GM12865 (cell line): ENCODE results near the gene PANK1.

ENCODE experiments used
- DNase-seq: peaks from one replicate; pipeline ENCODE4 v3.0.0; 2010; ENCODE audit warnings: low read depth
- H3K4me3 ChIP-seq: 2 replicates; pipeline ENCODE4 v1.5.1; 2011; ENCODE audit warnings: mild to moderate bottlenecking, low read depth, low read length, control low read depth
- CTCF ChIP-seq: IDR thresholded peaks from 2 replicates; pipeline ENCODE4 v1.5.1; 2011; ENCODE audit warnings: low read length, control low read depth, low read depth, inconsistent platforms; ENCODE audit not compliant: insufficient read depth; ENCODE audit errors: missing control alignments

Gene PANK1

GRCh38 chr10:89637113-89637512 lies 7.9 kb downstream of the PANK1 start:
- TF ChIP-seq CTCF, result no peak
- no peak for DNase-seq
- H3K4me3 ChIP-seq, result no peak overlapping the region

GRCh38 chr10:89634637-89635036 lies 10.4 kb downstream of the PANK1 start:
- DNase-seq, result no peak
- no peak for TF ChIP-seq CTCF
- H3K4me3 ChIP-seq, result no peak overlapping the region

- DNase-seq, result no peak
- no peak overlapping the region for H3K4me3 ChIP-seq
- TF ChIP-seq CTCF, result no peak
Observed at GRCh38 chr10:89633484-89633883, 11.6 kb downstream of the PANK1 start.

GRCh38 chr10:89632824-89633223 lies 12.2 kb downstream of the PANK1 start:
- TF ChIP-seq CTCF, result no peak
- DNase-seq, result no peak
- H3K4me3 ChIP-seq, result no peak overlapping the region

GRCh38 chr10:89627830-89628229 lies 17.2 kb downstream of the PANK1 start:
- H3K4me3 ChIP-seq, result no peak overlapping the region
- TF ChIP-seq CTCF, result no peak
- no peak for DNase-seq

GRCh38 chr10:89625041-89625765 lies 19.8 kb downstream of the PANK1 start:
- no peak for TF ChIP-seq CTCF
- DNase-seq, result no peak
- H3K4me3 ChIP-seq, result no peak overlapping the region

- TF ChIP-seq CTCF, result no peak
- DNase-seq, result no peak
- no peak overlapping the region for H3K4me3 ChIP-seq
Observed at GRCh38 chr10:89624020-89624419, 21.0 kb downstream of the PANK1 start.
